ENCODE results near the gene C16orf86.

Gene C16orf86

GRCh38 chr16:67716097-67716496, 49.5 kb downstream of the C16orf86 start:
- TF ChIP-seq SIN3A (IDR thresholded peaks at IDR 0.05; ENCODE audit: borderline replicate concordance, insufficient read depth, low read length) = no peak
- no peak for TF ChIP-seq TAF1 (IDR thresholded peaks at IDR 0.05; ENCODE audit: borderline replicate concordance, insufficient read depth, low read length)
- no peak for TF ChIP-seq REST (IDR thresholded peaks at IDR 0.05; ENCODE audit: insufficient read depth in 1 of 2, low read depth in 2 of 2, low read length in 2 of 2)
- no peak for TF ChIP-seq POLR2AphosphoS5 (IDR thresholded peaks at IDR 0.05; ENCODE audit: low read depth, low read length)
- no peak for TF ChIP-seq FOXP2 (optimal IDR thresholded peaks at IDR 0.05; ENCODE audit: borderline replicate concordance, extremely low read depth, extremely low read length, insufficient read depth)

Measured in PFSK-1 (cell line).